ENCODE data around the gene NDFIP2.

DNA sequence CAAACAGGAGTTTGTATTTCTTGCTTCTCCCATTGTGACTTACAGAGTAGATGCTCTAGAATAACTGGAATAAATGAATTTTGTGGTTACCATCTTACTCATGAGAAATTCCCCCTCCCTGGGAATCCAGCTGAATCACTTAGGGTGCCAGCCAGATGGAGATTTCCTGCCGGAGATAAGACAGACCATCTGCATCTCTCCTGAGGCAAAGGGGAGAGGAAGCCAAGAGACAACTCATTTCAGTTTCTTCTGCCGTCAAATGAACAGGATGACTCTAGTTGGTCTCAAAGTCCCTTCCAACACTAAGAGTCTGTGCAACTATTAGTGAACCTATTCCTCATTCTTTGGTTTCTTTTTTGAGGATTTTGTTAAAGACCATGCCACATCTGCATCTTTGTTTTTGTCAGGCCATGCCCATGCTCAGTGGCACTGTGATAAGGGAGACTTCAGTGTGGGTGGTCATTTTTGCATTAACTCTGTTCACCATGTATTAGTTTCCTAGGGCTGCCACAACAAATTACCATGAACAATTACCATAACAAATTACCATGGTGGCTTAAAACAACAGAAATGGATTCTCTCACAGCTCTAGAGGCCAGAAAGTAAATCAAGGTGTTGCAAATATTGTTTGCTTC is 112.8 kb downstream of the NDFIP2 start:
- TF ChIP-seq POLR2AphosphoS5 (IDR thresholded peaks at IDR 0.05; ENCODE audit: borderline replicate concordance, low read depth, low read length) = no peak
- TF ChIP-seq EZH2 (IDR thresholded peaks at IDR 0.05) = no peak
- TF ChIP-seq FOXP2 (optimal IDR thresholded peaks at IDR 0.05; ENCODE audit: control extremely low read depth, extremely low read length, insufficient read depth) = no peak

All from SK-N-MC (cell line).